Measurements from ENCODE around the gene CRYZ. TPM values are rescaled to one million over a fixed set of nuclear protein-coding genes. Genes with fewer than 3 reads are reported as not detected.

The CRYZ gene
- total RNA-seq, 4 donors from 2014 or later: 28.9 to 86.5 (median 47.3) TPM

- H3K4me3 ChIP-seq: no peak overlapping the region
- H3K9me3 ChIP-seq: peaks cover 0 to 8% (median 3%) of the 10 kb centered on the region in 4 donors
- no peak for DNase-seq
- H3K27me3 ChIP-seq: no peaks in the 10 kb centered on the region
- H3K4me1 ChIP-seq: no peaks in the 10 kb centered on the region
- peaks cover 0 to 38% (median 0%) of the 10 kb centered on the region in 3 donors for H3K36me3 ChIP-seq
- H3K27ac ChIP-seq: no peak overlapping the region
- TF ChIP-seq, protein P1, sequence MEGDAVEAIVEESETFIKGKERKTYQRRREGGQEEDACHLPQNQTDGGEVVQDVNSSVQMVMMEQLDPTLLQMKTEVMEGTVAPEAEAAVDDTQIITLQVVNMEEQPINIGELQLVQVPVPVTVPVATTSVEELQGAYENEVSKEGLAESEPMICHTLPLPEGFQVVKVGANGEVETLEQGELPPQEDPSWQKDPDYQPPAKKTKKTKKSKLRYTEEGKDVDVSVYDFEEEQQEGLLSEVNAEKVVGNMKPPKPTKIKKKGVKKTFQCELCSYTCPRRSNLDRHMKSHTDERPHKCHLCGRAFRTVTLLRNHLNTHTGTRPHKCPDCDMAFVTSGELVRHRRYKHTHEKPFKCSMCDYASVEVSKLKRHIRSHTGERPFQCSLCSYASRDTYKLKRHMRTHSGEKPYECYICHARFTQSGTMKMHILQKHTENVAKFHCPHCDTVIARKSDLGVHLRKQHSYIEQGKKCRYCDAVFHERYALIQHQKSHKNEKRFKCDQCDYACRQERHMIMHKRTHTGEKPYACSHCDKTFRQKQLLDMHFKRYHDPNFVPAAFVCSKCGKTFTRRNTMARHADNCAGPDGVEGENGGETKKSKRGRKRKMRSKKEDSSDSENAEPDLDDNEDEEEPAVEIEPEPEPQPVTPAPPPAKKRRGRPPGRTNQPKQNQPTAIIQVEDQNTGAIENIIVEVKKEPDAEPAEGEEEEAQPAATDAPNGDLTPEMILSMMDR (IDR thresholded peaks at IDR 0.05): no peak
- no peak for TF ChIP-seq POLR2A (IDR thresholded peaks at IDR 0.05)
These were observed 6.8 kb downstream of the CRYZ start for GRCh38 chr1:74726063-74726462.

DNA sequence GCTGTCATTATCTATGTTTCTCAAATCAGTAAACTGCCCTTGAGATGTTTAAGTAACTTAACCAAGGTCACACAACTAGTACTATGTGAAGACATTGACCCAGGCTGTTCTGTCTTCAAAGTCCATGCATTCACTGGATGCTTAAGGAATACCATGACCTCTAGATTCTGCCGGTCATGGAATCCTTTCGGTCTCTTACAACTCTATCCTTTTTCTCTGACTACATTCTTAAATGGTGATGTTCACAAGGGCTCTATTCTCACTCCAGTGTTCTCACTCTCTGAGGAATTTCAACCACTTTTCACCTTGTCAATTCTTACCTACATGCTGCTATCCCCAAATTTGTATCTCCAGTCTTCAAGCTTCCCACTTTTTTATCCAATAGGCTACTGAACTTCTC, 15.2 kb downstream of the CRYZ start:
- no peak overlapping the region for H3K4me3 ChIP-seq
- H3K9me3 ChIP-seq: no peaks in the 10 kb centered on the region
- no peak for DNase-seq
- TF ChIP-seq, protein P1 (IDR thresholded peaks at IDR 0.05): no peak
- no peak for TF ChIP-seq POLR2A (IDR thresholded peaks at IDR 0.05)
- H3K27me3 ChIP-seq: no peaks in the 10 kb centered on the region
- H3K36me3 ChIP-seq: peaks cover 0 to 63% (median 0%) of the 10 kb centered on the region in 3 donors
- no peaks in the 10 kb centered on the region for H3K4me1 ChIP-seq
- no peak overlapping the region for H3K27ac ChIP-seq

GRCh38 chr1:74716822-74717221, 16.0 kb downstream of the CRYZ start:
- no peak for TF ChIP-seq POLR2A (IDR thresholded peaks at IDR 0.05)
- TF ChIP-seq, protein P1 (IDR thresholded peaks at IDR 0.05): no peak
- Histone ChIP-seq H3K9me3 (no peaks in the 10 kb centered on the region), H3K36me3 (peaks cover 0 to 58% (median 0%) of the 10 kb centered on the region in 3 donors)

GRCh38 chr1:74715806-74716205, 17.0 kb downstream of the CRYZ start:
- no peak overlapping the region for H3K27ac ChIP-seq
- no peak overlapping the region for H3K4me3 ChIP-seq

More at GRCh38 chr1:74716822-74717221, 16.0 kb downstream of the CRYZ start:
- Histone ChIP-seq H3K27ac (no peak overlapping the region), H3K4me1 (no peaks in the 10 kb centered on the region), H3K4me3 (no peak overlapping the region), H3K27me3 (no peaks in the 10 kb centered on the region)
- DNase-seq: no peak

GRCh38 chr1:74715236-74715502, 17.7 kb downstream of the CRYZ start:
- Histone ChIP-seq H3K9me3 (no peaks in the 10 kb centered on the region), H3K27ac (no peak overlapping the region), H3K36me3 (peaks cover 0 to 48% (median 0%) of the 10 kb centered on the region in 3 donors), H3K27me3 (no peaks in the 10 kb centered on the region), H3K4me3 (no peak overlapping the region), H3K4me1 (no peaks in the 10 kb centered on the region)
- no peak for TF ChIP-seq POLR2A (IDR thresholded peaks at IDR 0.05)
- TF ChIP-seq, protein P1 (IDR thresholded peaks at IDR 0.05): no peak
- DNase-seq: no peak

More at GRCh38 chr1:74715806-74716205, 17.0 kb downstream of the CRYZ start:
- TF ChIP-seq POLR2A (IDR thresholded peaks at IDR 0.05): no peak
- TF ChIP-seq, protein P1 (IDR thresholded peaks at IDR 0.05): no peak
- Histone ChIP-seq H3K36me3 (peaks cover 0 to 53% (median 0%) of the 10 kb centered on the region in 3 donors), H3K9me3 (no peaks in the 10 kb centered on the region), H3K4me1 (no peaks in the 10 kb centered on the region), H3K27me3 (no peaks in the 10 kb centered on the region)
- no peak for DNase-seq
